HG02970 (cell line): ENCODE results near the gene NR6A1.

Source experiments
- ATAC-seq: cut with Tn5 transposase; IDR thresholded peaks from one replicate; pipeline ENCODE4 v1.9.1; 2021; ENCODE audit warnings: mild to moderate bottlenecking, moderate library complexity, moderate number of reproducible peaks; ENCODE audit not compliant: unreplicated experiment, low FRiP score

The NR6A1 gene

DNA sequence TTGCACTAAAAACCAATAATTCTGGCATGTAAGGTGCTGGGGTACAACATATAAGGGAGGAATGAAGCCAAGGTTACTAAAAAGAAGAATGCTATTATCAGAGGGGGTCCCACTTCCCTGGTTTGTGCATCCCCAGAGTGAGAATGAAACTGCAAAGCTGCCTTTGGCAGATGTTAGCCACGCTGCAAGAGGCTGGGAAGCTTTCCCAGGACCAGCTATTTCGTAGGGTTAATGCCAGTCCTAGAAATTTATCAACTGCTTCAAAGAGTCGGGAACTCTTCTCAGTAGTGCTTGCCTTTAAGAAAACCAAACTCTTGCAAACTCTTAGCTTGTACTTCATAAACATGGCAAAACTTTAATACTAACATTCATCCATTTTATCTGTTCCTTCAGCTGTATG lies 176.4 kb downstream of the NR6A1 start:
- no peak for ATAC-seq

DNA sequence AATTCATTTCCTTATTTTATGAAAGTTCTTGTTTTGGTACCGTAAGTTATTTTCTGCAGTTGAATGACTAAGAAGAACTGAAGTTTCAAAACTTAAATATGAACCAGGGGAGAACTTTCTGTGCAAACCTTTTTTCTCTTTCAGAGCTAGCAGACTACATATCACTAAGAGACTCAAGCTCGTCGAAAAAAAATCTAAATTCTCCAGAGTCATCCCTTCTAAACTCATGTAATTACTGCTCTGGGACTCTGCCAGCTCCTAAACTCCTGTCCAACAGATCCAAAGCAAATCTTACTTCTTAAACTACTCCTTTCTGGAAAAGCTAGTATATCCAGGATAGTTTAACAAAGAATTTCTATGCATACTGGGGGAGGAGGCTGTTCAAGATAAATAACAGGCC lies 176.9 kb downstream of the NR6A1 start:
- no peak for ATAC-seq

- ATAC-seq = no peak
Observed at GRCh38 chr9:124593651-124594058, 177.5 kb downstream of the NR6A1 start.

DNA sequence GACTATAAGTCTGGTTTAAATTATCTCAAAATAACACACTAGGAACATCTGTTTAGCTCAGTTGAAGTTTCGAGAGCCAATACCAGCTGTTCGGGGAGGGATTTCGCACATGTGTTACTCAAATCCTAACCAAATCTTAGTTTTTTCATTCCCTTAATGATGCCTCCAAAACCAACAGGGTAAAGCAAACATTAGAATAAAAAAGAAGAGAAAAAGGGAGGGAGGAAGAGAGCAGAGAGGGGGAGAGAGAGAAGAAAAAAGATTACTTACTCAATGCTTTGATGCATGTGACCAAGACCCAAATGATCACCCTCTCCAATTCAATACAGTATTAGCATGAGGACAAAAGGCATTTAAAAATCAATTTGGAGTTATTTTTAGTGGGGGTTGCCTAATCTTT lies 177.9 kb downstream of the NR6A1 start:
- ATAC-seq = no peak

- no peak for ATAC-seq
Observed at GRCh38 chr9:124590889-124591641, 180.0 kb downstream of the NR6A1 start.

GRCh38 chr9:124584631-124585030 lies 186.5 kb downstream of the NR6A1 start:
- no peak for ATAC-seq

DNA sequence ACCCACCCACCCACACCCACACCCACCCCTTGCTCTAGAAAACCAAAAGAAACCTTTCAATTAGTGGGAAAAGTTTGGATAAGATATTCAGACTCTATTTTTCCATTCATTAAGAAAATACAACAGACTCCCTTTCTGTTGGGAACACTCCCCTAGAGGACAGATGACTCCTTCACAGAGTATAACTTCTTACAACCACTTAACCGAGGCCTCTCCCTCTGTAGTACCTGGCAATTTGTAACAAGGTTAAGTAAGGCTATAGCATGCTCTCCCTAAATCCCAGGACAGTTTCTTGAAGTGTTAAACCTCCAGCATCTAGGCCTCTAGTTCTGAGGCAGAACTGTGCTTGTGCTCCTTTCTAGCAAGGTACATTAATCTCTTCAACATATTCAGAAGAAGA lies 188.0 kb downstream of the NR6A1 start:
- no peak for ATAC-seq

- no peak for ATAC-seq
Observed at GRCh38 chr9:124580186-124580585, 190.9 kb downstream of the NR6A1 start.

GRCh38 chr9:124576751-124577150 lies 194.4 kb downstream of the NR6A1 start:
- ATAC-seq = no peak

DNA sequence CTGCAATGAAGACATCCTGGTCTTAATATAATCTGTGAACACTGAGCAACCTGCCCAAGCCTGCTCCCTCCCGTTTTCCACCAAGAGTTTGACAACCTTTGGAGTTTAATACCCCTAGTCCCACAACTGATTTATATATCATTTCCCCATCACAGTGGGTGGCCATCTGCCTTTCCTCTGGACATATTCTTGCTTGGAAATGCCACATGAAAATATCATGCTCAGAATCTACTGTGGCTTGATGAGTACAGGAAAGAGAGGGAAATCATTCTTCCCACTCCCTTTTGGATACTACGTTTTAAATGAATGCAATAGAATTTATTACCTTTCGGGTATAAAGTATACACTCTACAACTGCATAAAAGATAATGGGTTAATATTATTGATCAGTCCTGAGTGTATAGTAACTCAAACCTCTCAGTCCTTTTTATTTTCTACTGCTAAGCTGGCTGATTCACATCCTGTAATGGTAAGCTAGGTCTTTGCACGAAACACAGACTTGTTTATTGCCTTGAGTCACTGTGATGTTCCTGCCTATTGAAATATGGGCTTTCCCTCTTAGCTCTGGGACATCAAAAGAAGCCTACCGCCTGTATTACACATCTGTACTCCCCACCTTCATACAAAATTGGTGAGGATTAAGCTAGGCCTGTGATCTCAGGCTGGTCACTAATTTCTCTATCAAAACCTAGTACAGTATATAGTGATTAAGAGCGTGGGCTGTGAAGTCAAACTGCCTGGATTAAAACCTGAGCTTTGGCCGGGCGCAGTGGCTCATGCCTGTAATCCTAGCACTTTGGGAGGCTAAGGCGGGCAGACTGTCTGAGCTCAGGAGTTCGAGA lies 196.4 kb downstream of the NR6A1 start:
- no peak for ATAC-seq

- ATAC-seq = no peak
Observed at GRCh38 chr9:124570942-124571666, 200.0 kb downstream of the NR6A1 start.

- ATAC-seq = no peak
Observed at GRCh38 chr9:124569942-124570341, 201.2 kb downstream of the NR6A1 start.

GRCh38 chr9:124567362-124567761 lies 203.7 kb downstream of the NR6A1 start:
- ATAC-seq = no peak

DNA sequence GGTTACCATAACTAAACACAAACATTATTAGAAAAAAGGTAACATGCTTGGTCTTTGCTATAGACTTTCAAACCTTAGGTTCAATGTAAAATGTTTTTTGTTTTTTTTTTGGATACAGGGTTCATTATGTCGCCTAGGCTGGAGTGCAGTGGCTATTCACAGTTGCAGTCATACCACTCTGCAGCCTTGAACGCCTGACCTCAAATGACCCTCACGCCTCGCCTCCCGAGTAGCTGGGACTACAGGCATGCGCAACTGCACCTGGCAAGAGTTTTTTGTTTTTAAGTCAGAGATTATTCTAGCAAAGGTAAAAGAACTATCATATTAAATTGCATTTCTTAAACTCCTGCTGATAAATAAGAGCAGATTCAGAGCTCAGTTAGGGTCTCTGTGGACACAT lies 208.8 kb downstream of the NR6A1 start:
- ATAC-seq = no peak

DNA sequence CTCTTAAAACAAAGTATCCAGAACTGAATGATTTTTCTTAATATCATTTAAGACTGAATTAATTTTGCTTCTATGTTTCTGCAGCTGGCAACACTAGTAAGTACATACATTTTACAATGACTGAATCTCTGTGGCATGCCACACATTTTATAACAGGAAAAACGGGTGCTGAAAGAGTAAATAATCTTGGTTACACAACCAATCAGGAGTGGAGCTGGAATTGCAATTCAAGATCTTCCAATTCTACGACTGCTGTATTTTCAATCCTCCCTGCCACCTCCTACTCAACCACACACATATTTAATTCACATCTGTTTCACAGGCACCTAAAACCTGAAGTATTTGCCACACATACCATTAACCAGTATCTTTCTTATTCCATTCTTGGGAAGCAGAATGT lies 211.2 kb downstream of the NR6A1 start:
- ATAC-seq = no peak

DNA sequence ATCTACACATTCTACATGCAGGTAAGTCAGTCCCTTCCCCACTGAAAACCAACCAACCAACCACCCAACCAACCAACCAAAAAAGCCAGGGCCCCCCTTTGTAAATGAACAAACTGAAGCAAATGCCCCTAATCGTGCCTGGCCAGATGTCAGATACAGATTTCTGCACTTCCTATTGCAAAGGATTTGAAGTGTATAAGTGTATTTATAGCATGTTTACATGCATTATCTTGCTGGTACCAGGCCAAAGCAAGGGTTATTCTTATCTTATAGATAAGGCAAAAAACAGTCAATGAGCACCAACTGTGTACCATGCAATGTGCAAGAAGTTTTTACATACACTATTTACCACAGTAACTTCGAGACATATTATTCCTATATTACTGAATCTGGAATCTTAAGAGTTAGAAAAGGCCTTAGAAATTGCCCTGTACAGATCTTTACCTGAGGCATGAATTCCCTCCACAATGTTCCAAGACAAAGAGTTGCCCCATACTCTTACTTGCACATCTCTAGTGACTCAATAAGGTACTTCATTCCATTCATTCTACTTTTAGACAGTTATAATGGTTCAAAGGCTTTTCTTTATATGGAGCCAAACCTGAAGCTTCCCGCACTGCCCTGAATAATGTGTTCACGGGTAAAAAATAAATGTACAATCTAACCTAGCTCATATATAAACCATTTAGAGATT lies 212.2 kb downstream of the NR6A1 start:
- ATAC-seq = no peak

DNA sequence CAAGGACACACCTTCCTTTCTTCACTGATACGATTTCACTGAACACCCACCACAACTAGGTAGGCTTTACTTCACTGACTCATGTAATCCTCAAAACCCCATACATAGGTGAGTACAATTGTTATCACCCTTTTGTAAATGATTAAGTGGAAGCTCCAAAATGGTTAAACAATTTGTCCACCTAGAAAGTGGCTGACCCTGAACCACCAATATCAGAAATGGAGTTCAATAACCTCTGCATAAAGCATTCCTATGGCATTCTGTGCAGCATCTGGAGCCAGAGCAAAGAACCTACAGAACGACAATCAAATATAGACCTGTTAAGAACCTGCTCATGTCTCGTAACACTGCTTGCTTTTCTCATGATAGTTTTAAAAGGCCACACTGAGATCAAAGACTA lies 213.2 kb downstream of the NR6A1 start:
- no peak for ATAC-seq

DNA sequence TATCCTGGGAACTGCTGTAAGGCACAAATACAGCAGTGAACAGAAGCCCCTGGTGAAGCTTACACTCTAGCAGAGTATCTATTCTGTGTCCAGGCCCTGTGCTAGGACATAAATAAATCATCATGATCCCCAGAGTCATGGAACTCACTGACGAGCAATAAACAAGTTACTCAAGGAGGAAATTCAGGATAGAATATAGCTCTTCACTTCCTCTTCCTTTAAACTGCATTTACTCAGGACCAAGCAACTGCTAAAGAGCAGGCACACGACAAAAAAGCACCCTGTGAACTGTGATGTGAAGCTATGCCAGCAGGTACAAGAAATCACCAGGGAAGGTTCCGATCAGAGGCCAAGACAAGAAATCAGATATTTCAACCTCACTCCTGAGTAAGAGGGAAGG lies 216.1 kb downstream of the NR6A1 start:
- ATAC-seq = no peak

DNA sequence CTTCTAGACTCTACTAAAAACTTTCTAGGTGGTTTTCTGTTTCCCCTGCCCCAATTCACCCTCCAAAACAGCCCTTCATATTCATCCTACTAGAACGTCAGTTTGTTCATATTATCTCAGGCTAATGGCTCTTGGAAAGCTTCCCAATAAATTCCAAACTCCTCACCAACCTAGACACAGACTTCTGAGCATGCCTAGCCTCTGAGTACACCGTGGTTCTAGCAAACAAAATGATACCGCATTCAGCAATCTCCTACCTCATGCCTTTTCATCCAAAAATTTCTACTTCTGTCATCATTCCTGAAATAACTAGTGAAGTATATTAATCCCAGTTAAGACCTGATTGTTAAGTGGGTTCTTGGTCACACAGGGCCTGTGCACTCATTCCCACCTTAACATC lies 217.4 kb downstream of the NR6A1 start:
- no peak for ATAC-seq

DNA sequence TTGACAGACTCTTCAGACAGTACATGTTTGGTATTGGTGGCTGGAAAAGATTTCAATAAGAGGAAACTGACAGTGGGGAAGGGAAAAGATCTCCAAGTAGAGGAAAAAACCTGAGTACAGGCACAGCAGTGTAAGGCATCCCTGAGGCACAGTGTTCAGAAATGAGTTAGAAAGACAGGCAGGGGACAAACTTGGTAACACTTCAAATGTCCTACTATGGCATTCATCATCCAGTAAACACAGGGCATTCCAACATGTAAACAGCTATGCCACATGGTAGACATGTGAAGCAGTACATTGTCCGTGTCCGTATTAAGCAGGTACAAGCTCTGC lies 218.9 kb downstream of the NR6A1 start:
- ATAC-seq = no peak
